CMK (cell line): Measurements from ENCODE around the gene CELA2B.
"Not testable (repeated sequence)": the region's sequence is repeated elsewhere in the genome, so short reads cannot be mapped to it uniquely, and the experiment has no call there.

Experiments
- DNase-seq: peaks from one replicate; pipeline ENCODE4 v3.0.0-alpha.2; 2010; ENCODE audit warnings: low read depth

The CELA2B gene

GRCh38 chr1:15475752-15476314 is at the start of gene CELA2B:
Gene CELA2B, plus strand, starts transcription at chr1:15476104. Its CDS starts 22 bp downstream, at chr1:15476126.
- no peak for DNase-seq

GRCh38 chr1:15426492-15427279 is 49.2 kb upstream of the CELA2B start:
- DNase-seq = no peak

- DNase-seq = no peak
These were observed 48.6 kb upstream of the CELA2B start for GRCh38 chr1:15427280-15427666.

- not testable (repeated sequence) for DNase-seq
These were observed 47.7 kb upstream of the CELA2B start for GRCh38 chr1:15428252-15428651.

GRCh38 chr1:15428815-15429435 is 47.0 kb upstream of the CELA2B start:
- DNase-seq = no peak

- no peak for DNase-seq
These were observed 46.2 kb upstream of the CELA2B start for GRCh38 chr1:15429701-15430149.

GRCh38 chr1:15430787-15431570 is 44.9 kb upstream of the CELA2B start:
- no peak for DNase-seq

GRCh38 chr1:15431571-15431948 is 44.3 kb upstream of the CELA2B start:
- no peak for DNase-seq

GRCh38 chr1:15432324-15432723 is 43.6 kb upstream of the CELA2B start:
- DNase-seq = no peak

GRCh38 chr1:15433471-15433870 is 42.4 kb upstream of the CELA2B start:
- DNase-seq = no peak

- not testable (repeated sequence) for DNase-seq
These were observed 41.2 kb upstream of the CELA2B start for GRCh38 chr1:15434739-15435138.

GRCh38 chr1:15435239-15436077 is 40.4 kb upstream of the CELA2B start:
- no peak for DNase-seq

- DNase-seq = no peak
These were observed 38.9 kb upstream of the CELA2B start for GRCh38 chr1:15436881-15437442.

- no peak for DNase-seq
These were observed 36.6 kb upstream of the CELA2B start for GRCh38 chr1:15439325-15439724.

GRCh38 chr1:15440357-15440756 is 35.5 kb upstream of the CELA2B start:
- no peak for DNase-seq

- DNase-seq = no peak
These were observed 34.7 kb upstream of the CELA2B start for GRCh38 chr1:15441247-15441646.

GRCh38 chr1:15442119-15442518 is 33.8 kb upstream of the CELA2B start:
- DNase-seq = no peak

- no peak for DNase-seq
These were observed 33.1 kb upstream of the CELA2B start for GRCh38 chr1:15442759-15443158.

- DNase-seq = no peak
These were observed 32.6 kb upstream of the CELA2B start for GRCh38 chr1:15443281-15443680.

- no peak for DNase-seq
These were observed 31.2 kb upstream of the CELA2B start for GRCh38 chr1:15444468-15445389.
